GM15510 (cell line): ENCODE results near the gene SYNGR4.

Experiments
- POLR2A ChIP-seq: IDR thresholded peaks from 3 replicates; pipeline ENCODE4 v1.6.1; 2011; ENCODE audit warnings: borderline replicate concordance; ENCODE audit not compliant: insufficient read length; ENCODE audit errors: extremely low read depth

SYNGR4 gene

DNA sequence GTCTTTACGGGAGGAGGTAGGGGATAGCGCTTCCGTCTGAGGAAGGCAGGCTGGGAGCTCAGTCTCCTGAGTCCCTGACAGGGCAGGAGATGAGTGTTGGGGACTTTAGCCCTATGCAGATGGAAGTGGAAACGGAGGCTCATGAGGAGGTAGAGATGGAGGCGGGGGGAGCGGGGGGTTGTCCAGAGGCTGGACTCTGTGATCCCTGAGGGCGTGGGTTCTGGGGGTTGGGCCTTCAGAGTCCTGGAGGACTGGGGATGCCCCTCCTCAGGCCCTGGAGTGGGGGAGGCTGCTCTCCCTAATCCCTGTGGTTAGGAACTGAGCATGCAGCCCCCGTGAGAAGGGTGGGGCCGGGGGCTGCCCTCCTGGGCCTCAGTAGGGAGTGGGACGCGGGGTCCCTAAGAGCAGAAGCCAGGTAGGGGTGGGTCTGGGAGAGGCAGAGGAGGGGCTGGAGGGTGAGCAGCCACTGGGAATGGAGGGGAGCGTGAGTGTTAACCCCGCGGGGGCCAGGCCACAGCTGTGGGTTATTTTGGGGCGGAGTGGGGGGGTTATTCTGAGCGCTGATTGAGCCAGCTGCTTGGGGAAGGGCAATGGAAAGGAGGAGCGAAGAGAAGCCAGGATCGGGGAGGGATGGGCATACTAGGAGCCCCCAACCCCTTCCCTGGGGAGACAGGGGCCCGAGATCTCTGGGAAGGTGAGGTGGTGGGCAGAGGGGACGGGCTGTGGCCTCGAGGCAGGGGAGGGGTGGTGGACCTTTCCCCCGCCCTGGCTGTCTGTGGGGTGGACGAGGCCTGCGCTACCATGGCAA, 32.1 kb downstream of the SYNGR4 start:
- no peak for TF ChIP-seq POLR2A

DNA sequence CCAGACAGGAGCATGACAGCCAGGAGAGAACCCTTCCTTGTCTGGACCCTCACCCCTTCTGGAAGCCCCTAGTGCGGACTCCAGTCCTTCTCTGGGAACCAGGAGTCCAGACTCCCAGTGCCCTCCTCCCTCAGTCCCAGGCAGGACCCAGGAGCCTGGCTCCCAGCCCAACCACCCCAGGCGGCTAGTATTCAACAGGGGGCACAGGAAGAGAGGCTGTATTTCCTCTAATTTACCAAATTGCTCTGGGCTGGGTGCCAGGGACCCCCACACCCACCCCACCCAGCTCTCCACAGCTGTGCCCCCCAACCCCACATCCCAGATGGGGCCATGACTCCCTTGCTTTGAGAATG, 32.6 kb downstream of the SYNGR4 start:
- no peak for TF ChIP-seq POLR2A

DNA sequence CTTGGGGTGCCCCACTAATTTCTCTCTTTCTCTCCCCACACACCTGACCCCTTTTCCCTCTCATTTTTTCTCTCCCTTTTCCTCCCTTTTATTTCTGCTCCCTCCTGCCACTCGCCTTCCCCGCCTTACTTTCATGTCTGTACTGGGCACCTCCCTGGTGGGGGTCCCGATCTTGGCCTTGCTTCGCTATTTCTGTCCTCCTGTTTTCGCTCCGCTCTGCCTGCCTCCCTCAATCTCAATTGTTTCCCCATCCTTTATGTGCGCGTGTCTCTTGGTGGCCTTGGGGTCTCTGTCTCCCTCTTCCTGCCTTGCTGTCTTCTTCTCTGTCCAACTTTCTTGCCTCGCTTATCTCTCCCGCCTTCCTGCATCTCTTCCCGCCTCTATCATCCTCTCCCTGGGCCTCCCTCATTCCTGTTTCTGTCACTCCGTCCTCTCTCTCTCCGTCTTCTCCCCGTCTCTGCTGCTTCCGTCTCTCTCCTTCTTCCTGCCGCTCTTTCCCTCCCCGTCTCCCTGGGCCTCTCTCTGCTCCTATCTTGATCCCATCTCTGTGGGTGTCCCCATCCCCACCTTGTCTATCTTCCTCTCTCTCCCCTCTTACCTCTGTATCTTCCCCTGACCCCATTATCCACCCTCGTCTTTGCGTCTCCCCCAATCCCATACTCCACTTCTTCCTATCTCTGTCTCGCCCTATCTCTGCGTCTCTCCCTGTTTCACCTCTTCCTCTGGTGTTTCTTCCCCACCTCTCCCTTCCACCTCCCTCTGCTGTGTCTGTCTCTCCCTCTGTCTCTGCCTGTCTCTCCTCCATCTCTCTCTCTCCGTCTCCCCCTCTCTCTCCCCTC, 33.3 kb downstream of the SYNGR4 start:
- TF ChIP-seq POLR2A: no peak

DNA sequence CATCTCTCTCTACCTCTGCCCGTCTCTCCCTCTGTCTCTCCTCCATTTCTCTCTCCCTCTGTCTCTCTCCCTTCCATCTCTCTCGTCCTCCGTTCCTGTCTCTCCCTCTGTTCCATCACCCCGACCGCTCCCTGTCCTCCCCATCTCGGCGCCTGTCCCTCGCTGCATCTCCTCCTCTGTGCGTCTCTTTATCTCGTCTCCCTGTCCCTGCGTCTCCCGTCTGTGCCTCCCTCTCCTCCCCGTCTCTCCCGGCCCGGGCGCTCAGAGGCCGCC, 33.9 kb downstream of the SYNGR4 start:
- TF ChIP-seq POLR2A: no peak

DNA sequence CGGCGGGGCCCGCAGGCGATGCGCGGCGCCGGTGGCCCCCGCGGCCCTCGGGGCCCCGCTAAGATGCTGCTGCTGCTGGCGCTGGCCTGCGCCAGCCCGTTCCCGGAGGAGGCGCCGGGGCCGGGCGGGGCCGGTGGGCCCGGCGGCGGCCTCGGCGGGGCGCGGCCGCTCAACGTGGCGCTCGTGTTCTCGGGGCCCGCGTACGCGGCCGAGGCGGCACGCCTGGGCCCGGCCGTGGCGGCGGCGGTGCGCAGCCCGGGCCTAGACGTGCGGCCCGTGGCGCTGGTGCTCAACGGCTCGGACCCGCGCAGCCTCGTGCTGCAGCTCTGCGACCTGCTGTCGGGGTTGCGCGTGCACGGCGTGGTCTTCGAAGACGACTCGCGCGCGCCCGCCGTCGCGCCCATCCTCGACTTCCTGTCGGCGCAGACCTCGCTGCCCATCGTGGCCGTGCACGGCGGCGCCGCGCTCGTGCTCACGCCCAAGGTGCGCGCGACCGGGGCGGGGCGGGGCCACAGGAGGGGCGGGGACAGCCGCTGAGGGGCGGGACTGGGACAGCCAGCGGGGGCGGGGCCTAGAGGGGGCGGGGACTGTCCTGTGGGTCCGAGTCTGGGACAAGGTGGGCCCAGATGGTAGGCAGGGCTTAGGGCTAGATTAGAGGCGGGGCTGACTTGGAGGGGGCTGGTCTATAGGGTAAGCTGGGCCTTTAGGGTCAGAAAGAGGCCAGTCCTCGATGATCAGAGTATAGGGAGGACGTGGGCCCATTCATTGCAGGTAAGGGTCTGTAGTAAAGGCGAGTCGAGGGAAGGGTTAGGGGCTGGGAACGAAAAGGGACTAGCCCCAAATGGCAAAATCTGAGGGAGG, 34.4 kb downstream of the SYNGR4 start:
- TF ChIP-seq POLR2A: peak; percentile 70

DNA sequence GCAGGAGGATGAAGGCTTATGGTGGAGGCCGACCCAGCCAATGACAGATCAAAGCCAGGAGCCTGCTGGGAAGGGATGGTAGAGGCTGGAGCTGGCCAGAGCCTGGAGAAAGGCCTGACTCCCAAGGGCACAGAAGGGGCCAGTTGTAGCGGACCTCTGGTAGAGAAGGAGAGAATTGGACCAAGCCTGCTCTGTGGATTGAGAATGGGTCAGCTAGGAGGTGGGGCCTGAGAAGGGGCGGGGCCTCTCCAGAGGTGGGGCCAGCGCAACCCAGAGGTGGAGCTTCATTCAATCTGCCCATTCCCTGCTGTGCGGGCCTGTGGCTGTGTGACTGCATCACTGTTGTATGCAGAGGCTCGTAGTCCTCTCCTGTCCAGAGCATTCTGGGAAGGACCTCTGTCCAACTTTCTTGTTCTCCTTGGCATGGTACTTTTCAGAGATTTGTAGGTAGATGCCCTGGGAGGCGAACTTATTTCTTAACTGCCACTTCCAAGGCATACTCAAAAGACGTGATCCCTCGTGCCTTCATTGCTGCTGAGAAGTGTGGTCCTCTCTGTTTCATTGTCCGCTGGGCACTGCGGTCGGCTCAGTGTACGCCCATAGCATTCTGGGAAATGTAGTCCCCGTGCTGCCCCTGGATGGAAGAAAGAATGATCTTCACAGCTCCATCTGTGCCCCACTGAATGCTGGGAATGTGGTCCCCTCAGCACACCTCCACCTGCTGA, 36.0 kb downstream of the SYNGR4 start:
- TF ChIP-seq POLR2A: no peak

DNA sequence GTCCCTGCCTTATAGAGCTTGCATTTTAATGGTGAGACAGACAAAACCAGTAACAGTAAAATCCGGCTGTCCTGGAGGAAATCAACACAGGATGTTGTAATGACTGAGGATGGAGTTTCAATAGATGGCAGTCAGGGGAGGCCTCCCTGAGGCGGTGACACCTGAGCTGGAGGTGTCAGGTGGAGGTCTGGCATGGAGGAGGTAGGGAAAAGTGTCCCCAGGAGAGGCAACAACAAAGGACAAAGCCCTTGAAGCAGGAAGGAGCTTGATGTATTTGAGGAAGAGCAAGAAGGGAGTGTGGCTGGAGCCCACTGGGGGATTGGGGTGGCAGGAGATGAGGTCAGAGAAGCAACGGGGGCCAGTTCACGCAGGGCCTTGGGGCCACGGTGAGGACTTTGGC, 37.1 kb downstream of the SYNGR4 start:
- TF ChIP-seq POLR2A: no peak

DNA sequence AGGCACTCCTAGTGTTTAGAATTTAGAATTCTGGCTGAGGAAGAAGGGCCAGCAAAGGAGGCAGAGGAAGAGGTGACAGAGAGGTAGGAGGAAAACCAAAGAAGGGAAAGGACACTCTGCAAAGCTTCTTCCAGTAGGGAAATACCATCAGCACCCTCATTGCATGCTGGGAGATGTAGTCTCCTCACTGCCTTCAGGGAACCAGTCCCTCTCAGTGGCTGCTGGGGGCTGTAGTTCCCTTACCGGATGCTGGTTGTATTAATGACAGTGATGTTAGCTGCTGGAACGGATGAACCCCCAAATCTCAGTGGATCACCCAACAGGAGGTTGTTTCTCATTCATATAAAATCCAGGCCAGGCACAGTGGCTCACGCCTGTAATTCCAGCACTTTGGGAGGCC, 39.4 kb downstream of the SYNGR4 start:
- no peak for TF ChIP-seq POLR2A

DNA sequence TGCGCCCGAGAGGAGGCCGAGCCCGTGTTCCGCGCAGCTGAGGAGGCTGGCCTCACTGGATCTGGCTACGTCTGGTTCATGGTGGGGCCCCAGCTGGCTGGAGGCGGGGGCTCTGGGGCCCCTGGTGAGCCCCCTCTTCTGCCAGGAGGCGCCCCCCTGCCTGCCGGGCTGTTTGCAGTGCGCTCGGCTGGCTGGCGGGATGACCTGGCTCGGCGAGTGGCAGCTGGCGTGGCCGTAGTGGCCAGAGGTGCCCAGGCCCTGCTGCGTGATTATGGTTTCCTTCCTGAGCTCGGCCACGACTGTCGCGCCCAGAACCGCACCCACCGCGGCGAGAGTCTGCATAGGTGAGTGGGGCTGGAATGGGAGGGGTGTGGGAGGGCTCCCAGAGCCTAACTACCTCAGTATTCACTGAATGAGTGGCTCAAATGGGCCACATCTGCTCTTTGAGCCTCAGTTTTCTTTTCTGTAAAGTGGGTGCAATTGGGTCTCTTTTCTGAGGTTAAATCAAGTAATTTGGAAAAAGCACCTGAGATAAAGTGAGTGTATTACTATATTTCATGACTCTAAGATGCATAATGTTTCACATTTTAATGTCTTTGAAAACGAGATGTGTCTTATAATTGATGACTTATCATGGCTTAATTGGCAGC, 41.0 kb downstream of the SYNGR4 start:
- no peak for TF ChIP-seq POLR2A

DNA sequence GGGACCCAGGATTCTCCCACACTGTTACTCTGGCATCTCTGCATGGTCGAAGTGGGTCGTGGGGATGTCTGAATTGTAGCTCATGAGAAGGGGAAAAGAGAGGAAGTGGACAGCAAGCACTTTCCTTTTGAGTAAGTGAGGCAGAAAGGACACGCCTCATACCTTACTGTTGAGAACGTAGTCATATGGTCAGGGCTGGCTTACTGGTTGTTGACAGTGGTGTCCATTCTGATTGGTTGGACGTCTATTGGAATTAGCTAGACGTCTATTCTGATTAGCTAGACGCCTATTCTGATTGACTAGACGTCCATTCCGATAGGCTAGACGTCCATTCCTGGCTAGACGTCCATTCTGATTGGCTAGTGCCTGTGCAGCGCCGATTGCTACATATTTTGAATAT, 41.7 kb downstream of the SYNGR4 start:
- no peak for TF ChIP-seq POLR2A

DNA sequence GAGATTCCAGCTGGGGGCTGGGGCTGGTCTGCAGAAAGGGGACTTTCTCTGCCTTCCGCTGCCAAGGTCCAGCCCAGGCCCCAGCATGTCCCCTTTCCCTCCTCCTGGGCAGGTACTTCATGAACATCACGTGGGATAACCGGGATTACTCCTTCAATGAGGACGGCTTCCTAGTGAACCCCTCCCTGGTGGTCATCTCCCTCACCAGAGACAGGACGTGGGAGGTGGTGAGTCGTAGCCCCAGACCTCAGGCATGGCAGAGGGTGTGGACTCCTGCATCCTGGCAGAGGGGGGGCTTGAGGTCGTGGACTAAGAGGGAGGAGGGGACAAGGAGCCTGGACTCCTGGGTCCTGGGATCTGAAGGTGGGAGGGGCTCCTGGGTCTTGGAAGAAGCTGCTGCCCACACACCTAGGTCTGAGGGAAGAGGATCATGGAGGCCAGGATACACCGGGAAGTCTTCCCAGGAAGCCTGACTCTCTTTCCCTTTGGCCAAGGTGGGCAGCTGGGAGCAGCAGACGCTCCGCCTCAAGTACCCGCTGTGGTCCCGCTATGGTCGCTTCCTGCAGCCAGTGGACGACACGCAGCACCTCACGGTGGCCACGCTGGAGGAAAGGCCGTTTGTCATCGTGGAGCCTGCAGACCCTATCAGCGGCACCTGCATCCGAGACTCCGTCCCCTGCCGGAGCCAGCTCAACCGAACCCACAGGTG, 49.9 kb downstream of the SYNGR4 start:
- no peak for TF ChIP-seq POLR2A

DNA sequence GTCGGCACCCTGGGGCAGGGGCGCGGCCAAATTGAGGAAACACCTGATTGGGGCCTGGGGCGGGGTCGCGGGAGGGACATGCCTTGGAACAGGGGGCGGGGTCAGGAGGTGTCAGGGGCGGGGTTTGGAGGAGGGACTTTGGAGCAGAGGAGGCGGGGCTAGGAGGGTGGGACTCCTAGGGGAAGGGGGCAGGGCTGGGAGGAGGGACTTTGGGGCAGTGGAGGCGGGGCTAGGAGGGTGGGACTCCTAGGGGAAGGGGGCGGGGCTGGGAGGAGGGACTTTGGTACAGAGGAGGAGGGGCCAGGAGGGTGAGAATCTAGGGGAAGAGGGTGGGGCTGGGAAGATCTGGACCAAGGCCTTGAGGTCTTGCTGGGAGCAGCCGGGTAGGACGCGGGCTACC, 51.2 kb downstream of the SYNGR4 start:
- no peak for TF ChIP-seq POLR2A

DNA sequence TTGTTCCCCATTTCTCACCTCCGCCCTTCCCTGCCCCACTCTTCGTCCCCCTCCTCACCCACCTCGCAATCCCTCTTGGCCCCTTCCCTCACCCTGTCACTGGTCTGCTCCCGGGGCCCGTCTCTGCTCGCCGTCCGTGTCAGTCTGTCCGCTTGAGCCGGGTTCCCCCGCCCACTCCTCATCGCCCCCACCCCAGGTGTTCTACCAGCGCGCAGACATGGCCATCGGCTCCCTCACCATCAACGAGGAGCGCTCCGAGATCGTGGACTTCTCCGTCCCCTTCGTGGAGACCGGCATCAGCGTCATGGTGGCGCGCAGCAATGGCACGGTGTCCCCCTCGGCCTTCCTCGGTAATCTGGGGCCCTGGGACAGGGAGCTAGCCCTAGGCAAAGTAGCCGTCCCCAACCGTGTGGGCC, 51.6 kb downstream of the SYNGR4 start:
- TF ChIP-seq POLR2A: no peak
